Measurements from ENCODE around the gene STYXL1. TPM values are rescaled to one million over a fixed set of nuclear protein-coding genes. Genes with fewer than 3 reads are reported as not detected.
"Not testable (repeated sequence)": the region's sequence is repeated elsewhere in the genome, so short reads cannot be mapped to it uniquely, and the experiment has no call there.

Gene STYXL1, protein sequence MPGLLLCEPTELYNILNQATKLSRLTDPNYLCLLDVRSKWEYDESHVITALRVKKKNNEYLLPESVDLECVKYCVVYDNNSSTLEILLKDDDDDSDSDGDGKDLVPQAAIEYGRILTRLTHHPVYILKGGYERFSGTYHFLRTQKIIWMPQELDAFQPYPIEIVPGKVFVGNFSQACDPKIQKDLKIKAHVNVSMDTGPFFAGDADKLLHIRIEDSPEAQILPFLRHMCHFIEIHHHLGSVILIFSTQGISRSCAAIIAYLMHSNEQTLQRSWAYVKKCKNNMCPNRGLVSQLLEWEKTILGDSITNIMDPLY
- total RNA-seq, result 10.8 TPM

DNA sequence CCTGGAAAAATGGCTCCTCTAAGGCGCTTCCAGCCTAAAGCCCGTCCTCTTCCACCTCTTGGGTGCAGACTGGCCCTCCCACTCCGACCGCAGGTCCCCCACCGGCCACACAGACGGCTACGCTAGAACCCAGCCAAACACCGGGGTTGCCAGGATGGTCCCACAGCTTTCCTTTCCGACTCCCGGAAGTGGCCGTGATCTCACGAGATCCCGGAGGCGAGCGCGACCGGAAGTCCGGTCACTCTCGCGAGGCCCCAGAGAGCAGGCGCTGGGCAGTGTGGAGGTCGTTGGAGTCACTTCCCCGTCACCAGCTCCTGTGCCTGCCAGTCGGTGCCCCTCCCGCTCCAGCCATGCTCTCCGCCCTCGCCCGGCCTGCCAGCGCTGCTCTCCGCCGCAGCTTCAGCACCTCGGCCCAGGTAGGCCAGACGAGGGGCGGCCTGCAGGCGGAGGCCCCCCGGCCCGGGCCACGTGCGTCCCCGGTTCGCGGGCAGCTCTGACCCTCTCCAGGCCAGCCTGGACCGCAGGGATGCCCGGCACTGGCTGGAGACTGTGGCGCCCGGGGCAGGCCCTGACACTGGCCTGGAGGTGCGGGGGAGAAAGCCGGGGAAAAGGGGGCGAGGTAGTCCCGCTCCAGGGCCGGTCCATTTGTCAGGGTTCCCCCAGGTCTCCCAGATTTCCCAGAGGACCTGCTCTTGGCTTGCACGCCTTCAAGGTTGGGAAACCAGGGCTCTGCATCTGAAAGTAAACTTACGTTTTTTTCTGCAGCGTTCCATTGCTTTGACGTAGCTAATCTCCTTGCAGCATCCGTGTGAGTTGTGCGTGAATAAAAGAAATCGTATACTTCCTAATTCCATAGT lies at the start of gene STYXL1, which contains the start of gene MDH2:
STYXL1 (minus strand) TSS at position 190 of the 857 bp plus-strand sequence. CDS start 17,477 bp downstream, outside the sequence.
MDH2 (plus strand) TSS at position 296 of the 857 bp plus-strand sequence; CDS start at position 351, 55 bp downstream.
- Histone ChIP-seq H3K27me3 (ENCODE audit: insufficient read depth, low read length) (no peaks in the 10 kb centered on the region), H3K9me3 (ENCODE audit: low read depth, low read length) (no peaks in the 10 kb centered on the region), H3K4me3 (ENCODE audit: low read length) (peak within 1 kb of the TSS; percentile 99), H3K4me1 (ENCODE audit: insufficient read depth, low read length) (peaks cover 42% of the 10 kb centered on the region)

DNA sequence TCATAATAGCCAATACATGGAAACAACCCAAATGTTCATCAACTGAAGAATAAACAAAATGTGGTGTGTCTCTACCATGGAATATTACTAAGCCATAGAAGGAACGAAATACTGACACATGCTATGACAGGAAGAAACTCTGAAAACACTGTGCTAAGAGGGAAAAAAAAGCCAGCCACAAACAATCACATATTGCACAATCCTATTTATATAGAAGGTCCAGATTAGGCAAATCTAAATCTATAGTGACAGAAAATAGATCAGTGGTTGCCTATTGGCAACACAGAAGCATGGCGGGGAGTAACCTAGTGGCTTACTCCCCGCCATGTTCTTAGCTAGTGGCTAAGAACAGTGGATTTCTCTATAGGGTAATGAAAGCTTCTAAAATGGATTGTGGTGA lies 48.1 kb upstream of the STYXL1 start:
- Histone ChIP-seq H3K27me3 (ENCODE audit: insufficient read depth, low read length) (no peaks in the 10 kb centered on the region), H3K9me3 (ENCODE audit: low read depth, low read length) (no peaks in the 10 kb centered on the region), H3K4me3 (ENCODE audit: low read length) (no peak overlapping the region), H3K4me1 (ENCODE audit: insufficient read depth, low read length) (no peaks in the 10 kb centered on the region)

DNA sequence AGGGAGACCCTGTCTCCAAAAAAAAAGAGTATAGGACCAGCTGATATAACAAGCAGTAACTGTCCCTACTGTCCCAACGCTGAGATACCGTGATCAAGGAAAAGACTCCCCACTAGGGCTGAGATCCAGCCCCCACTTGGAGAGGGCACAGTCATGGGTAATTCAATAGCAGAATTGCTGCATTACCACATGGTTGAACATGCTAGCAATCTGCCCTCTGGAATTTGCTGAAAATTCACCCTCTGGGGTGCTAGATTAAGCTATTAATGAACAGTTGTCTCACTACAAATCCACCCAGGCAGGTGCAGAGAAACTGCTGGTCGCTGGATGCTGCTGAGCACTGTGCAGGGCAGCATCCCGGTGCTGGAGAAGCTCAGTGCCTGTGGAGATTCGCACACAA lies 46.5 kb upstream of the STYXL1 start:
- H3K4me1 ChIP-seq (ENCODE audit: insufficient read depth, low read length); H3K27me3 ChIP-seq (ENCODE audit: insufficient read depth, low read length); H3K4me3 ChIP-seq (ENCODE audit: low read length); H3K9me3 ChIP-seq (ENCODE audit: low read depth, low read length): not testable (repeated sequence)

DNA sequence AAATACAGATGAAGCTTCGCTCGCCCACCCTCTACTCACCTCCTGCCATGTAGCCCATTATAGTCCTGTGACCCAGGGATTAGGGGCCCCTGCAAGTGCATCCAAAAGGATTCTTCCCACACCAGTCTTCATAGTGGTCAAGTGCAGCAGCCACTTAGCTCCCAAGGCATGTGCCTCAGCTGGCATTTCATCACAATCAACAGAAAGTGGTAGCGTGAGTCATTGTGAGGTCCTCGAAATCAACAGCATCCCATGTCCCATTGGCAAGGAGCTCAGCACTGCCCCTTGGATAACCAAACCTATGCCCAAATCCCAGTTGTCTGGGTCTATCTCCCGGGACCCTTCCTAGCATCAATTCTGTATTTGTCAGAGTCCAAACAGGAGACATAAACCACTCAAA lies 45.7 kb upstream of the STYXL1 start:
- not testable (repeated sequence) for H3K27me3 ChIP-seq (ENCODE audit: insufficient read depth, low read length); H3K9me3 ChIP-seq (ENCODE audit: low read depth, low read length); H3K4me1 ChIP-seq (ENCODE audit: insufficient read depth, low read length); H3K4me3 ChIP-seq (ENCODE audit: low read length)

DNA sequence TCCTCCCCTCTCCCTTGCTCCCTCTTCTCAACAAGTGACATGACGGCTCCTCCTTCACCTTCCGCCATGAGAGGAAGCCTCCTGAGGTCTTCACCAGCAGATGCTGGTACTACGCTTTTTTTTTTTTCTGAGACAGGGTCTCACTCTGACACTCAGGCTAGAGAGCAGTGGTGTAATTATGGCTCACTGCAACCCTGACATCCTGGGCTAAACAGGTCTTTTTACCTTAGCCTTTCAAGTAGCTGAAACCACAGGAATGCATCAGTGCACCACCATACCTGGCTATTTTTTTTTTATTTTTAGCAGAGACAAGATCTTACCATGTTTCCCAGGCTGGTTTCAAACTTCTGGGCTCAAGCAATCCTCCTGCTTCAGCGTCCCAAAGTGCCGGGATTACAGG lies 43.7 kb upstream of the STYXL1 start:
- Histone ChIP-seq H3K4me3 (ENCODE audit: low read length) (no peak overlapping the region), H3K4me1 (ENCODE audit: insufficient read depth, low read length) (no peaks in the 10 kb centered on the region), H3K27me3 (ENCODE audit: insufficient read depth, low read length) (no peaks in the 10 kb centered on the region), H3K9me3 (ENCODE audit: low read depth, low read length) (no peaks in the 10 kb centered on the region)

DNA sequence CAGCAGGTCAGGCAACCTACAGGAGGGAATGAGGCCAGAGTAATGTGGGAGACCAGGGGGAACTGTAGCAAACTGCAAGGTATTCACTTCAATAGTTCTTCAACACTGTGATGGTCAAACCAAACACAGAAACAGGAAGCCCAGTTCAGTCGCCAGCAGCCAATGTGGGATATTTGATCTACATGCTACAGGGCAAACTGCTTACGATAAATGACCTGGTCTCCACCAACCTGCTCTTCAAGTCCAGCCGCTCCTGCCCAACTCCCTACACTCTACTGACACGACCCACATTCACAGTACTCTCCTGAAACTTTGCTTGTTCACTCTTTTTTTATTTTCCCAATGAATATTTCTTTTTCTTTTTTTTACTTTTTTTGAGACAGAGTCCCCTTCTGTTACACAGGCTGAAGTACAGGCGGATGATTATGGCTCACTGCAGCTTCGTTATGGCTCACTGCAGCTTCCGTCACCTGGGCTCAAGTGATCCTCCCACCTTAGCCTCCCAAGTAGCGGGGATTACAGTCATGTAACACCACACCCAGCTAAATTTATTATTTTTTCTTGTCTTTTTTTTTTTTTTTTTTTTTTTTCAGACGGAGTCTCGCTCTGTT lies 42.2 kb upstream of the STYXL1 start:
- H3K4me1 ChIP-seq (ENCODE audit: insufficient read depth, low read length), result no peaks in the 10 kb centered on the region
- no peaks in the 10 kb centered on the region for H3K27me3 ChIP-seq (ENCODE audit: insufficient read depth, low read length)
- no peaks in the 10 kb centered on the region for H3K9me3 ChIP-seq (ENCODE audit: low read depth, low read length)
- H3K4me3 ChIP-seq (ENCODE audit: low read length), result no peak overlapping the region

DNA sequence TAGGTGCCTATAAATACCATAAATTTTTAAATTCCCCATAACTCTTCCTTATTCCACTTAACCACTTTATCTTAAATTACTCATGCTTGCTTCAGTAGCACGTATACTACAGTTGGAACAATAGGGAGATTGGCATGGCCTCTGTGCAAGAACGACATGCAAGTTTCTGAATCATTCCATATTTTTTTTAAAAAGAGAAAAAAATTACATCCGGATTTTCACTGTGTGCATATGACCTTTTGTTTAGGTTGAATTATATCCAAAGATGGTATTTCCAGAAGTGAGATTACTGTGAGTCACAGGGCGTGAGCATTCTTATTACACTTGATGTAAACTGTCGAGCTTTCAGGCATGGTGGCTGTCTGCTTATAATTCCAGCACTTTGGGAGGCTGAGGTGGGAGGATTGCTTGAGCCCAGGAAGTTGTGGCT lies 39.6 kb upstream of the STYXL1 start:
- not testable (repeated sequence) for H3K9me3 ChIP-seq (ENCODE audit: low read depth, low read length); H3K4me3 ChIP-seq (ENCODE audit: low read length); H3K27me3 ChIP-seq (ENCODE audit: insufficient read depth, low read length); H3K4me1 ChIP-seq (ENCODE audit: insufficient read depth, low read length)

DNA sequence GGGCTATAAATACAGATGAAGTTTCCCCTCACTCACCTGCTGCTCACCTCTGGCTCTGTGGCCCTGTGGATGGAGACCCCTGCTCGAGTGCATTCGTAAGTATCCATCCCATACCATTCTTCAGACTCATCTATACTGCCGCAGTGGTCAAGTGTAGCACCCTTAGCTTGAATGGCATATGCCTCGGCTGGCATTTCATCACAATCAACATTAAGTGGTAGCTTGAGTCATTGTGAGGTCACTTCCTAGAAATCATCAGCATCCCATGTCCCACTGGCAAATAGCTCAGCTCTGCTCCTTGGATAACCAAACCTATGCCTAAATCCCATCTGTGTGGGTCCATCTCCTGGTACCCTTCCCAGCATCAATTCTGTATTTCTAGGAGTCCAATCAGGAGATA lies 38.3 kb upstream of the STYXL1 start:
- Histone ChIP-seq H3K4me1 (ENCODE audit: insufficient read depth, low read length) (no peaks in the 10 kb centered on the region), H3K9me3 (ENCODE audit: low read depth, low read length) (no peaks in the 10 kb centered on the region), H3K27me3 (ENCODE audit: insufficient read depth, low read length) (no peaks in the 10 kb centered on the region), H3K4me3 (ENCODE audit: low read length) (no peak overlapping the region)

DNA sequence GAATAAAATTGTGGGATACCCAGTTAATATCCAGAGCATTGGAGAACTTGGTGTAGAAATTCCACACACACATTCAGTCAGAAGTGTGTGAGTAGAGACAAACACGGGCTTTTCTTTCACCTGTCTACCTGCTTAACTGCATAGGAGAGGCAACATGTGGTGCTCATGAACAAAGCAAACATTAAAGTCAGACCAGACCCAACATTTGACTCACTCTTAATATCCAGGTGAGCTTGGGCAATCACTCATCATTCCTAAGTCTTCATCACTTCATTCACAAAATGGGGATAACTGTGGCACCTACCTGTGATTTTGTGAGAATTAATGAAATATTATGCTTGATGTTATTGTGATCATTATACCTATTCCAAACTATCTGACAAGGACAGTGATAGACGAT lies 36.3 kb upstream of the STYXL1 start:
- not testable (repeated sequence) for H3K4me1 ChIP-seq (ENCODE audit: insufficient read depth, low read length); H3K4me3 ChIP-seq (ENCODE audit: low read length); H3K9me3 ChIP-seq (ENCODE audit: low read depth, low read length); H3K27me3 ChIP-seq (ENCODE audit: insufficient read depth, low read length)

DNA sequence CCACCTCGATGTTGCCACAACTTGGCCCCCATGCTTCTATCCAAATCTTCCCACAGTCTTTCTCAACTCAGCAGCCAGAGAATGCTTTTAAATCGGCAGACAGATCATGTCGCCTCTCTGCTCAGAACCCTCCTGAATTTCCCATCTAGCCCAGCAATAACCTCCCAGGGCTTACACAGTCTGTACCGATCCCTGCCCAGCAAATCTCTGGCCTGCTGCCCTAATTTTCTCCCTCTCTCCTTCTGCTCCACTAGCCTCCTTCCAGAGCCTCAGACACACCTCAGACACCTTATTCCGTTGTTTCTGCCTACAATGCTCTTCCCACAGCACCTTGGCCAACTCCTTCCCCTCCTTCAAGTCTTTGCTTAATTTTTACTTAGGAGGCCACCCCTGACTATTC lies 32.4 kb upstream of the STYXL1 start:
- no peaks in the 10 kb centered on the region for H3K4me1 ChIP-seq (ENCODE audit: insufficient read depth, low read length)
- no peaks in the 10 kb centered on the region for H3K27me3 ChIP-seq (ENCODE audit: insufficient read depth, low read length)
- H3K9me3 ChIP-seq (ENCODE audit: low read depth, low read length), result no peaks in the 10 kb centered on the region
- H3K4me3 ChIP-seq (ENCODE audit: low read length), result no peak overlapping the region

DNA sequence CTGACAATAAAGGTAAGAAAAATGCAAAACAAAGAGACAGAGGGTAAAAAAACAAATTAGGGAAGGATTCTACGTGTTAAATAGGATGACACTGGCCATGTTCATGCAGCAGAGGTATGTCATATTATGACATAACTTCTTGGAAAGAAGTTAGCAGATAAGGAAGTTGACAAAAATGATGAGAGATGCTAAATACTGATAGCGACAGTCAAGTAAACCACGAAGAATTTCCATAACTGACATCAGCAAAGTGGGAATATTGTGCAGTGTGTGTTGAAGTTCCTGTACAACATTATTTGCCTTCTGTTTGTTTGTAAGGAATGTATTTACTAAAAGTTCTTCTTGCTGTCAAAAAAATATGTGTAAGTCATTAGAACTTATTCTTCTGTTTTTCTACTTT lies 29.6 kb upstream of the STYXL1 start:
- H3K9me3 ChIP-seq (ENCODE audit: low read depth, low read length), result no peaks in the 10 kb centered on the region
- no peaks in the 10 kb centered on the region for H3K4me1 ChIP-seq (ENCODE audit: insufficient read depth, low read length)
- H3K27me3 ChIP-seq (ENCODE audit: insufficient read depth, low read length), result no peaks in the 10 kb centered on the region

DNA sequence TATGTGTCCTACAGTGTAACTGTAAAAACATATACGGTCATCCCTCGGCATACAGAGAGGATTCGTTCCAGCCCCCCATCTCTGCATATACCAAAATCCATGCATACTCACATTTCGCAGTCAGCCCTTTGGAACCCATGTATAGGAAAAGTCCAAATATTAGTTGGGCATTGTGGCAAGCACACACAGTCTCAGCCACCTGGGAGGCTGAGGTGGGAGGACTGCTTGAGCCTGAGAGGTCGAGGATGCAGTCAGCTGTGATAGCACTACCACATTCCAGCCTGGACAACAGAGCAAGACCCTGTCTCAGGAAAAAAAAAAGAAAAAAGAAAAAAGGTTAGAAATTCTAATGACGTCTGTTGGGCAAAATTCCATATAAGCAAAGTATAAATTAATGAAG lies 29.2 kb upstream of the STYXL1 start:
- Histone ChIP-seq H3K4me1 (ENCODE audit: insufficient read depth, low read length) (no peaks in the 10 kb centered on the region), H3K9me3 (ENCODE audit: low read depth, low read length) (no peaks in the 10 kb centered on the region), H3K27me3 (ENCODE audit: insufficient read depth, low read length) (no peaks in the 10 kb centered on the region)

More for the DNA sequence above, 29.6 kb upstream of the STYXL1 start:
- no peak overlapping the region for H3K4me3 ChIP-seq (ENCODE audit: low read length)

DNA sequence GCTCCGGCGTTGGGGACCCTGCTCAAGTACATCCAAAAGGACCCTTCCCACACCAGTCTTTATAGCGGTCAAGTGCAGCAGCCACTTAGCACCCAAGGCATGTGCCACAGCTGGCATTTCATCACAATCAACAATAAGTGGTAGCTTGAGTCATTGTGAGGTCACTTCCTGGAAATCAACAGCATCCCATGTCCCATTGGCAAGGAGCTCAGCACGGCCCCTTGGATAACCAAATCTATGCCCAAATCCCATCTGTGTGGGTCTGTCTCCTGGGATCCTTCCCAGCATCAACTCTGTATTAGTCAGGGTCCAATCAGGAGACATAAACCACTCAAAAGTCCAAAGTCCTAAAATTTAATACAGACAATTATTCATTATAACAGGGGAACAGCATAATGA lies 27.2 kb upstream of the STYXL1 start:
- no peaks in the 10 kb centered on the region for H3K4me1 ChIP-seq (ENCODE audit: insufficient read depth, low read length)
- no peaks in the 10 kb centered on the region for H3K9me3 ChIP-seq (ENCODE audit: low read depth, low read length)
- no peak overlapping the region for H3K4me3 ChIP-seq (ENCODE audit: low read length)
- H3K27me3 ChIP-seq (ENCODE audit: insufficient read depth, low read length), result no peaks in the 10 kb centered on the region

More for the DNA sequence above, 29.2 kb upstream of the STYXL1 start:
- H3K4me3 ChIP-seq (ENCODE audit: low read length), result no peak overlapping the region

DNA sequence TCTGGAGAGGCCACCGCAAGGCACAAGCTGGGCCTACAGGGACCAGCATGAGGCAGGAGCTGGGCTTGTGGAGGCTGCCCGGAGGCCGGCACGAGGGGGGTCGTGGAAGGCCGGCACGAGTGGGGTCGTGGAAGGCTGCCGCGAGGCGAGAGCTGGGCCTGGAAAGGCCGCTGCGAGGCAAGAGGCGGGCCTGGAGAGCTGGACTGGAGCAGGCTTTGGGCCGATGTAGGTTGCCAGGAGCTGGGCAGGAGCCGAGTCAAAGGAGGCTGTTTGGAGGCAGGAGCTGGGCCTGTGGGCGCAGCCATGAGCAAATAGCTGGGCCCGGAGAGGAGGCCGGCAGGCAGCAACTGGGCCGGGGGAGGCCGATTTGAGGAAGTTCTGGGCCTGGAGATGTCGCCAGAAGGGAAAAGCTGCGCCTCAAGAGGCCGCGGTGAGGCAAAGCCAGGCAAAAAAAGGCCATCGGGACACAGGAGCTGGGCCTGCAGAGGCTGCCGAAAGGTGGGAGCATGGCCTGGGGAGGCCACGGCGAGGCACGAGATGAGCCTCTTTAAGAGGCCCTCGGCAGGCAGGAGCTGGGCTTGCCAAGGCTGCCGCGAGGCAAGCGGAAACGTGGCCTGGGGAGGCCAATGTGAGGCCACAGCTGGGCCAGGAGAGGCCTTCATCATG lies 26.6 kb upstream of the STYXL1 start:
- Histone ChIP-seq H3K9me3 (ENCODE audit: low read depth, low read length) (no peaks in the 10 kb centered on the region), H3K4me3 (ENCODE audit: low read length) (no peak overlapping the region), H3K27me3 (ENCODE audit: insufficient read depth, low read length) (no peaks in the 10 kb centered on the region), H3K4me1 (ENCODE audit: insufficient read depth, low read length) (no peaks in the 10 kb centered on the region)

All from mononuclear cell (primary cell).